Glutamatergic neuron (in vitro differentiated cells): ENCODE data around the gene LDLRAD3. TPM values are rescaled to one million over a fixed set of nuclear protein-coding genes. Genes with fewer than 3 reads are reported as not detected.

Experiments
- DNase-seq: peaks from one replicate; pipeline ENCODE4 v3.0.0; 2022
- H3K27ac Mint-ChIP-seq: one replicate; pipeline ENCODE4 v1.8.0; 2020; ENCODE audit warnings: mild to moderate bottlenecking, mixed read lengths, inconsistent platforms; ENCODE audit not compliant: unreplicated experiment
- H3K27me3 Mint-ChIP-seq: one replicate; pipeline ENCODE4 v1.8.0; 2020; ENCODE audit warnings: mild to moderate bottlenecking, moderate library complexity, mixed read lengths, inconsistent platforms; ENCODE audit not compliant: unreplicated experiment
- H3K36me3 Mint-ChIP-seq: one replicate; pipeline ENCODE4 v1.8.0; 2020; ENCODE audit warnings: mild to moderate bottlenecking, mixed read lengths, inconsistent platforms; ENCODE audit not compliant: unreplicated experiment
- H3K4me1 Mint-ChIP-seq: one replicate; pipeline ENCODE4 v1.8.0; 2020; ENCODE audit warnings: mild to moderate bottlenecking, low read depth, mixed read lengths, inconsistent platforms; ENCODE audit not compliant: unreplicated experiment
- H3K4me3 Mint-ChIP-seq: one replicate; pipeline ENCODE4 v1.8.0; 2020; ENCODE audit warnings: mild to moderate bottlenecking, mixed read lengths, inconsistent platforms; ENCODE audit not compliant: unreplicated experiment
- H3K9me3 Mint-ChIP-seq: one replicate; pipeline ENCODE4 v1.8.0; 2020; ENCODE audit warnings: mild to moderate bottlenecking, moderate library complexity, mixed read lengths, inconsistent platforms; ENCODE audit not compliant: unreplicated experiment
- CTCF ChIP-seq: fragments of 200-600 bp; sonication (generic); IDR thresholded peaks from one replicate; pipeline ENCODE4 v1.5.0; 2021; ENCODE audit not compliant: partially characterized antibody, unreplicated experiment
- total RNA-seq: library from RNA; stranded (reverse); fragmentation: NEBNext Ultra II Directional; extraction: Animal tissue kit (Norgen Biotek cat#: 25700); gene quantifications from one replicate; pipeline ENCODE4 v1.2.1, GENCODE V29; 2021; ENCODE audit not compliant: unreplicated experiment

The LDLRAD3 gene
- total RNA-seq, 1 donor from 2014 or later: 59.9 TPM

- Mint-ChIP-seq H3K4me3 (no peak overlapping the region), H3K9me3 (peaks cover 4% of the 10 kb centered on the region), H3K27me3 (peaks cover 3% of the 10 kb centered on the region), H3K4me1 (peaks cover 8% of the 10 kb centered on the region), H3K36me3 (peaks cover 9% of the 10 kb centered on the region), H3K27ac (no peak overlapping the region)
- TF ChIP-seq CTCF: no peak
- no peak for DNase-seq
These were observed 64.7 kb downstream of the LDLRAD3 start for GRCh38 chr11:36008584-36008983.

DNA sequence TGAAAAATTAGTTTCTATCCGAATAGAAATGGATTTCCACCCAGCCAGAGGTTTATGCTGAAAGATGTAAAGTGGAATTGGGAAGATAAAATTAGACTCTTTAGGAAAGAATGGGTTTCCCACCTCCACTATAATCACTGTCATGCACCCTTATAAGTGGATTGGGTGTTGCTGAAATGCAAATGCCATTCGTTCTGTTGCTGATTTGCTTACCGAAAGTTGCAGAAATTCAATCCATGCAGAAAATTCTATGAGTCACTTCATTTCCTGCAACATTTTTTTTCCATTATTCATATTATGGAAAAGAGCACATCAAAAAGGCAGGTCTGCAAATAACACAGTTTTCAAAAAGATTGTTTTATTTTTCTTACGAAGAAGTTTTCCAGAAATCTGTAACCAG is 65.6 kb downstream of the LDLRAD3 start:
- H3K27me3 Mint-ChIP-seq: peaks cover 1% of the 10 kb centered on the region
- peaks cover 4% of the 10 kb centered on the region for H3K9me3 Mint-ChIP-seq
- peaks cover 8% of the 10 kb centered on the region for H3K4me1 Mint-ChIP-seq
- no peak overlapping the region for H3K4me3 Mint-ChIP-seq
- no peak overlapping the region for H3K27ac Mint-ChIP-seq
- no peak for DNase-seq
- no peak for TF ChIP-seq CTCF
- H3K36me3 Mint-ChIP-seq: peaks cover 7% of the 10 kb centered on the region

DNA sequence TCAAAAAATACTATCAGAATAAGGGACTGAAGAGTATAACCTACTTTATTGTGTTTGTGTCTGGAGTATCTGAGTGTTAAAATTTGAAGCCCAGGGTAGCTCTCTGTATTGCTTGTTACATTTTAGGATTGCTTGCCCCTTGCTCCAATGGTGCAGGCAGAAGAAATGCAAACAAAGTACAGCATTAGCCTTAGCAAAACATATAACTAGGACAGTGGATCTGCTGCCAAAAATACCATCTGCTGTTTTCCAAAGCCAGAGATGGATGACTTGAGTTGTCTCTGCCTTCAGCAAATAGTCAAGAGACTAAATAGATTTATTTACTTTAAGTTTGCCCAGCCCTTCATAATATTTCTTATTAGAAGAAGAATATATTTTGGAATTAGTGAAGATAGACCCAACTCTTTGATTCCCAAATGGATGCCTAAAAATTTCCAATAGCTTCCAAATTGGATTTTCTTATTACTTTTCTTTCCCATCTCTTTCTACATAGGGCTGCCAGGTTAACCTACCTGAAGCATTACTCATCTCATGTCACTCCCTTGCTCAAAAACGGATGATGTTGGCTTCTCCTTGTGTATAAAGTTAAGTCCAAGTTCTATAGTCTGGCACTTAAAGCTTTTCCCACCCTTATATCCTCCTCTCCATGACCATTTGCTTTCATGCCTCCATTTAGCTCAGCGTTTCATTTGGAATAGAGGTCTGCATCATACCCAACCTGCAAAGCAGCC is 66.3 kb downstream of the LDLRAD3 start:
- no peak for DNase-seq
- Mint-ChIP-seq H3K4me1 (peaks cover 8% of the 10 kb centered on the region), H3K4me3 (no peak overlapping the region), H3K36me3 (peaks cover 5% of the 10 kb centered on the region), H3K9me3 (peaks cover 4% of the 10 kb centered on the region), H3K27me3 (peaks cover 1% of the 10 kb centered on the region), H3K27ac (no peak overlapping the region)
- TF ChIP-seq CTCF: no peak

- Mint-ChIP-seq H3K36me3 (no peaks in the 10 kb centered on the region), H3K27me3 (peaks cover 4% of the 10 kb centered on the region), H3K27ac (no peak overlapping the region), H3K9me3 (peaks cover 3% of the 10 kb centered on the region), H3K4me1 (peaks cover 13% of the 10 kb centered on the region), H3K4me3 (no peak overlapping the region)
- TF ChIP-seq CTCF: no peak
- no peak for DNase-seq
These were observed 67.7 kb downstream of the LDLRAD3 start for GRCh38 chr11:36011574-36011973.

DNA sequence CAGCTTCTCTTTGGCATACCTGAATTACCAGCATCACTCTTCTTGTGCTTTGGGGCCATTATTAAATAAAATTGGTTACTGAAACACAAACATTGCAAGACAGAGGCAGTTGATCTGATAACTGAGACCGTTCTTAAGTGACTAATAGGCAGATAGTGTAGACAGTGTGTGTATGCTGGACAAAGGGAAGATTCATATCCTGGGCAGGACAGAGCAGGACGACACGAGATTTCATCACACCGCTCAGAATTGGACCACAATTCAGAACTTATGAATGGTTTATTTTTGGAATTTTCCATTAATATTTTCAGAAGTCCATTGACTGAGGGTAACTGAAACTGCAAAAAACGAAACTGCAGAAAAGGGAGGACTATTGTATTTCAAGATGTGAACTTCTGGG is 68.6 kb downstream of the LDLRAD3 start:
- no peak overlapping the region for H3K27ac Mint-ChIP-seq
- no peak for DNase-seq
- H3K4me1 Mint-ChIP-seq: peaks cover 8% of the 10 kb centered on the region
- no peaks in the 10 kb centered on the region for H3K36me3 Mint-ChIP-seq
- H3K9me3 Mint-ChIP-seq: peaks cover 3% of the 10 kb centered on the region
- H3K4me3 Mint-ChIP-seq: no peak overlapping the region
- TF ChIP-seq CTCF: no peak
- H3K27me3 Mint-ChIP-seq: peaks cover 4% of the 10 kb centered on the region
